Measurements from ENCODE around the gene TOLLIP. TPM values are rescaled to one million over a fixed set of nuclear protein-coding genes. Genes with fewer than 3 reads are reported as not detected.
A peak's percentile ranks its signal among the peaks of the same experiment; 100 is the strongest.

Gene TOLLIP
- total RNA-seq, 1 experiment from 2014 or later, result 32.3 TPM

GRCh38 chr11:1298695-1299492 is 10.5 kb downstream of the TOLLIP start:
- no peak overlapping the region; the same call in 1 of the 2 replicates for H3K27ac Mint-ChIP-seq
- TF ChIP-seq ZNF512 (CRISPR knock-in tag; IDR thresholded peaks at IDR 0.05; ENCODE audit: borderline replicate concordance), result no peak
- peak; percentile 90 for TF ChIP-seq GABPB1 (CRISPR knock-in tag; IDR thresholded peaks at IDR 0.05)
- DNase-seq (ENCODE audit: low spot score) (no peak), ATAC-seq (peak; percentile 57; the same call in 1 of the 2 replicates)
- no peak overlapping the region for H3K4me3 Mint-ChIP-seq
- peaks cover 22% of the 10 kb centered on the region for H3K4me1 Mint-ChIP-seq
- H3K27me3 Mint-ChIP-seq (ENCODE audit: low read depth), result no peaks in the 10 kb centered on the region
- CTCF ChIA-PET, result no interaction called here
- H3K9me3 Mint-ChIP-seq, result no peaks in the 10 kb centered on the region
- POLR2A ChIA-PET, result no interaction called here
- peaks cover 2% of the 10 kb centered on the region; the same call in 1 of the 2 replicates for H3K36me3 Mint-ChIP-seq

- peaks cover 2% of the 10 kb centered on the region; the same call in 1 of the 2 replicates for H3K36me3 Mint-ChIP-seq
- no peaks in the 10 kb centered on the region for H3K9me3 Mint-ChIP-seq
- no peak for ATAC-seq
- no peaks in the 10 kb centered on the region for H3K27me3 Mint-ChIP-seq (ENCODE audit: low read depth)
- no peak for DNase-seq (ENCODE audit: low spot score)
- TF ChIP-seq NFATC4 (CRISPR knock-in tag; IDR thresholded peaks at IDR 0.05), result no peak
- no peak for TF ChIP-seq NR3C1 (CRISPR knock-in tag; conservative IDR thresholded peaks at IDR 0.05; ENCODE audit: low read depth)
- no peak for TF ChIP-seq EMX1 (CRISPR knock-in tag; IDR thresholded peaks at IDR 0.05)
- TF ChIP-seq GABPB1 (CRISPR knock-in tag; IDR thresholded peaks at IDR 0.05), result no peak
- TF ChIP-seq TEAD1 (CRISPR knock-in tag; IDR thresholded peaks at IDR 0.05), result no peak
- no peak for TF ChIP-seq ZNF121 (CRISPR knock-in tag; IDR thresholded peaks at IDR 0.05)
- TF ChIP-seq ESRRA (CRISPR knock-in tag; IDR thresholded peaks at IDR 0.05; ENCODE audit: borderline replicate concordance), result no peak
- no peak for TF ChIP-seq ETV6 (CRISPR knock-in tag; IDR thresholded peaks at IDR 0.05)
- TF ChIP-seq NFE2L1 (CRISPR knock-in tag; IDR thresholded peaks at IDR 0.05), result no peak
- TF ChIP-seq ZNF219 (CRISPR knock-in tag; IDR thresholded peaks at IDR 0.05; ENCODE audit: borderline replicate concordance), result no peak
- CTCF ChIA-PET, result no interaction called here
- H3K4me3 Mint-ChIP-seq, result no peak overlapping the region
- POLR2A ChIA-PET, result no interaction called here
- peaks cover 19% of the 10 kb centered on the region for H3K4me1 Mint-ChIP-seq
- no peak overlapping the region for H3K27ac Mint-ChIP-seq
These were observed 11.6 kb downstream of the TOLLIP start for GRCh38 chr11:1297576-1298473.

- Mint-ChIP-seq H3K27me3 (ENCODE audit: low read depth) (no peaks in the 10 kb centered on the region), H3K4me3 (no peak overlapping the region), H3K27ac (no peak overlapping the region), H3K36me3 (peaks cover 2% of the 10 kb centered on the region; the same call in 1 of the 2 replicates), H3K9me3 (no peaks in the 10 kb centered on the region), H3K4me1 (peaks cover 18% of the 10 kb centered on the region)
- ATAC-seq (no peak), DNase-seq (ENCODE audit: low spot score) (no peak)
- ChIA-PET CTCF (no interaction called here), POLR2A (no interaction called here)
- no peak for TF ChIP-seq FOXK1 (CRISPR knock-in tag; IDR thresholded peaks at IDR 0.05)
- TF ChIP-seq NFATC4 (CRISPR knock-in tag; IDR thresholded peaks at IDR 0.05), result no peak
- no peak for TF ChIP-seq AR (CRISPR knock-in tag; IDR thresholded peaks at IDR 0.05)
- no peak for TF ChIP-seq IRF2 (CRISPR knock-in tag; IDR thresholded peaks at IDR 0.05; ENCODE audit: borderline replicate concordance, low read depth)
- no peak for TF ChIP-seq NFYB (CRISPR knock-in tag; conservative IDR thresholded peaks at IDR 0.05; ENCODE audit: low read depth)
- TF ChIP-seq ATF6 (CRISPR knock-in tag; IDR thresholded peaks at IDR 0.05), result no peak
- TF ChIP-seq ZNF671 (CRISPR knock-in tag; IDR thresholded peaks at IDR 0.05), result no peak
- TF ChIP-seq IRF1 (CRISPR knock-in tag; IDR thresholded peaks at IDR 0.05), result no peak
- TF ChIP-seq HMGXB4 (CRISPR knock-in tag; IDR thresholded peaks at IDR 0.05), result no peak
- TF ChIP-seq MLX (CRISPR knock-in tag; IDR thresholded peaks at IDR 0.05), result no peak
These were observed 12.3 kb downstream of the TOLLIP start for GRCh38 chr11:1297011-1297575.

All from WTC11 (cell line).